Endothelial cell of umbilical vein (primary cell): ENCODE measurements around the gene SOX2.

Experiments
- CTCF ChIP-seq, 2 donors: IDR thresholded peaks; 1 replicate in 1 of 2; 2 replicates in 1 of 2; pipeline ENCODE4 v1.5.1; 2011; ENCODE audit warnings: low read length in 2 of 2, mild to moderate bottlenecking in 2 of 2, moderate library complexity in 2 of 2, control low read depth in 1 of 2, inconsistent platforms in 1 of 2, low read depth in 1 of 2; ENCODE audit not compliant: insufficient read depth in 1 of 2; ENCODE audit errors: extremely low read depth in 1 of 2
- EZH2 ChIP-seq: IDR thresholded peaks from 2 replicates; pipeline ENCODE4 v1.6.1; 2012; ENCODE audit warnings: borderline replicate concordance, low read depth, mild to moderate bottlenecking, moderate library complexity, low read length, inconsistent platforms; ENCODE audit not compliant: severe bottlenecking
- FOS ChIP-seq: IDR thresholded peaks from 2 replicates; pipeline ENCODE4 v1.6.1; 2011; ENCODE audit warnings: mild to moderate bottlenecking, low read length, moderate library complexity, borderline replicate concordance; ENCODE audit not compliant: insufficient read depth
- POLR2AphosphoS5 ChIP-seq: IDR thresholded peaks from 2 replicates; pipeline ENCODE4 v1.6.1; 2012; ENCODE audit warnings: low read depth, mild to moderate bottlenecking, control low read depth, low read length, moderate library complexity; ENCODE audit not compliant: insufficient read depth

- no peak for TF ChIP-seq CTCF (IDR thresholded peaks at IDR 0.05; ENCODE audit: extremely low read depth in 1 of 2, insufficient read depth in 1 of 2, low read depth in 1 of 2, low read length in 2 of 2)
- no peak for TF ChIP-seq POLR2AphosphoS5
- no peak for TF ChIP-seq EZH2
- no peak for TF ChIP-seq FOS
Observed at GRCh38 chr3:181713280-181713647, 1.5 kb downstream of the SOX2 start.
